Spleen (tissue), 7 donors: Measurements from ENCODE around the gene CTNNA2.

Experiments used
- POLR2A ChIP-seq, 3 donors: fragments of 450-650 bp; IDR thresholded peaks; one replicate each; pipeline ENCODE4 v1.5.1; 2017; ENCODE audit warnings: antibody characterized with exemption in 3 of 3, mild to moderate bottlenecking in 1 of 3
- POLR2AphosphoS5 ChIP-seq, 3 donors: sonication (generic); formaldehyde crosslinking; IDR thresholded peaks; one replicate each; pipeline ENCODE4 v1.5.1; 2017; ENCODE audit warnings: antibody characterized with exemption in 3 of 3
- TF ChIP-seq, protein P1 (sequence below), 11 experiments: fragments of 200-600 bp in 7 of 11; fragments of 450-650 bp in 4 of 11; sonication (generic) in 4 of 11; IDR thresholded peaks in 8 of 11; conservative IDR thresholded peaks in 3 of 11; 1 replicate in 7 of 11; 2 replicates in 4 of 11; pipeline versions ENCODE4 v1.4.0 to v1.8.0; 2016 to 2021; ENCODE audit warnings: antibody characterized with exemption in 11 of 11, inconsistent platforms in 4 of 11, mild to moderate bottlenecking in 1 of 11
- donor health status: DM: no; HTN: no; CAD: no; lungs with moderate emphysema.
- donor health status: DM: no; HTN: no; CAD: no.
- donor health status: DM: no; HTN: no; CAD: no.

DNA sequence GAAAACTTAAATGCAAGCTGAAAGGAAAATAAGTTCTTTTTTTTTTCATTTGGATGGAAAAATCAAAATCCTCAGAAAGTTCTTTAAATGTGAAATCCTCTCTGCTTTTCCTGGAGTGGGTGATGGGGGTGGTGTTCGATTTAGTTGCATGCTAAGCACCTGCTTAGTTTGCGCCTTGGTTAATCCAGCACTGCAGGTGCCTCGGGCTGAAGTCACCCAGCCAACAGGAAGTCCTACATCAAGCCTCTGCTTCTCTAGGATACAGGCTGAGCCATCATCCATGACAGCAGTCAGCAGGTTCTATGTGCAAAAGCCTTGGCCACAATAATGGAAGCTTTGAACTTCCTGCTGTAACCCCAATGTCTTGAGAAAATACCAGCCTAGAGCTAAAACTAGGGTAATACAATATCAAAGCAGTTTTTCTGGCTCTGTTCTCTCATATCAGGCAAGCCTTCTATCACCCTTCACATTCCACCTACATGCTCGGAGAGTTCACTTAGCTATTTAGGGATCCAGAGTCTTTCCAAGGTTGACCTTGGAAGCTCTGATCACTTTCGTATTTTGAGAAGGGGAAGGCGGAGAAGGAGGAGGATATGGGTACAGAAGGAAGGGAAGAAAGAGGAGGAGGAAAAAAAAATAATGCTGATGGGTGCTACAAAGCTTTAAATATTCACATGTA is 907.8 kb downstream of the CTNNA2 start:
- TF ChIP-seq, protein P1, sequence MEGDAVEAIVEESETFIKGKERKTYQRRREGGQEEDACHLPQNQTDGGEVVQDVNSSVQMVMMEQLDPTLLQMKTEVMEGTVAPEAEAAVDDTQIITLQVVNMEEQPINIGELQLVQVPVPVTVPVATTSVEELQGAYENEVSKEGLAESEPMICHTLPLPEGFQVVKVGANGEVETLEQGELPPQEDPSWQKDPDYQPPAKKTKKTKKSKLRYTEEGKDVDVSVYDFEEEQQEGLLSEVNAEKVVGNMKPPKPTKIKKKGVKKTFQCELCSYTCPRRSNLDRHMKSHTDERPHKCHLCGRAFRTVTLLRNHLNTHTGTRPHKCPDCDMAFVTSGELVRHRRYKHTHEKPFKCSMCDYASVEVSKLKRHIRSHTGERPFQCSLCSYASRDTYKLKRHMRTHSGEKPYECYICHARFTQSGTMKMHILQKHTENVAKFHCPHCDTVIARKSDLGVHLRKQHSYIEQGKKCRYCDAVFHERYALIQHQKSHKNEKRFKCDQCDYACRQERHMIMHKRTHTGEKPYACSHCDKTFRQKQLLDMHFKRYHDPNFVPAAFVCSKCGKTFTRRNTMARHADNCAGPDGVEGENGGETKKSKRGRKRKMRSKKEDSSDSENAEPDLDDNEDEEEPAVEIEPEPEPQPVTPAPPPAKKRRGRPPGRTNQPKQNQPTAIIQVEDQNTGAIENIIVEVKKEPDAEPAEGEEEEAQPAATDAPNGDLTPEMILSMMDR (IDR thresholded peaks at IDR 0.05 in 8 of 11, conservative IDR thresholded peaks at IDR 0.05 in 3 of 11), result no peak
- TF ChIP-seq POLR2A (IDR thresholded peaks at IDR 0.05), result no peak
- TF ChIP-seq POLR2AphosphoS5 (IDR thresholded peaks at IDR 0.05), result no peak
